ENCODE results near the gene CHRDL2.
A peak's percentile ranks its signal among the peaks of the same experiment; 100 is the strongest.

Gene CHRDL2

DNA sequence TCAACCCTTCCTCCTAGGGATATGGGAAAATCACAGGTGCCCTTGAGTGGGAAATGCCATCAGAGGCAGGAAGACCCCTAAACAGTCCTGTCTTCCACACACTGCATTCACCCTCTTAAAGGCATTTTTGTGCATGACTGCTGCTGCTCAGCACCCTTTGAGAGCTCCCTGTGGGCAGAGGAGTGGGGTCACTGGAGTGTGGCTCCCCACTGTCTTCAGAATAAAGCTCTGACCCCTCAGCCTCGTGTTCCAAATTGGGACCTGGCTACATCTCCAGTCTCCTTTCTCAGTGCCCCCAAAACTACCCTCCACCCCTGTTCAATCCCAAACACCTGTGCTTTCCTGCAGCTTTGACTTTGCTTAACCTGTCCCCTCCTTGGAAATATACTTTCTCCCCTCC lies 46.6 kb downstream of the CHRDL2 start:
- DNase-seq, result no peak

DNA sequence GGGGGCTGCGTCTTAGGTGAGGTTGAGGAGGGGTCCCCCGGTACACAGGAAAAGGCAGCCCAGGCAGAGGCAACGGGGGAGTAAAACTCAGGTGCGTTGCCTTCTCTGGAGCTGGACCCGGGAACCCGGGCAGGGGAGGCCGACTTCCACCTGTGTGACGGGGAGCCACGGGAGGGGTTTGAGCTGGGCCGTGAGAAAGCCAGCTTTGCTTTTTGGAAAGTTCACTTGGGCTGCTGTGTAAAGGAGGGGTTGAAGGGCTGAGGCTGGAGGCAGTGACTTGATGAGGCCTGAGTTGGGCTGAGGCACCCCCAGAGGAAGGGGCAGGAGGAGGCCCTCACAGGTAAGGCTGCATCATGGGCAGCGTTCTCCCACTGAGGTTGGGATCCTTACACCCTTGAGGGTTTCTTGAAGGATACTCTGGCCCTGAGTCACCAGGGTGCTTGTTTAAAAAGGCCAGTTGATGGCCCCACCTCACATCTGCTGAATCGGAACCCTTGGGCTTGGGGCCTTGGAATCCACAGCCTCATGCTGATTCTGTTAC lies 47.2 kb downstream of the CHRDL2 start:
- DNase-seq, result no peak

DNA sequence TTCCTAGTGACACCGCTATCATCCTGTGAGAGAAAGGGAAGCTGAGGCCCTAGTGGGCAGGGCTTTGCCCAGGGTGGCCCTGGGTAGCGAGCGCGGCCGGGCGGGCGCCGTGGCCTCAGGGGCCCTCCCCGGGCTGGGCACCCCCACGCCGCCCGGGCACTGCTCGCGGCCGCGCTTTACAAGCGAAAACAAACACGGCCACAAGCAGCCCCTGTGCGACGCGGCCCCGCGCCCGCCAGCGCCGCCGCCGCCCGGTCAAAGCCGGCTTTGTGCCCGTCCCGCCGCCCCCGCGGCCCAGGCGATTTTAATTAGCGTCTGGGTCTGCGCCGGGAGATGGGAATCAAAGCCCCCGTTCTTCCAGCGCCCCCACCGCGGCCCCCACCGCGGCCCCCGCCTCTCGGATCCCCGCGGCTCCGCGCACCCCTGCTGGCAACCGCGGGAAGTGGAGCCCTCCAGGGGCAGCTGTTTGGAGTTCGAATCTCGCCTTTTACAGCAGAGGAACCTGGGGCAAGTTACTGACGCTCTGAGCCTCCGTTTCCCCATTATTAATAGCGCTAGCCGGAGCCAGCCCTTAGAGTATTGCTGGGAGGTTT lies 47.9 kb downstream of the CHRDL2 start:
- no peak for DNase-seq

DNA sequence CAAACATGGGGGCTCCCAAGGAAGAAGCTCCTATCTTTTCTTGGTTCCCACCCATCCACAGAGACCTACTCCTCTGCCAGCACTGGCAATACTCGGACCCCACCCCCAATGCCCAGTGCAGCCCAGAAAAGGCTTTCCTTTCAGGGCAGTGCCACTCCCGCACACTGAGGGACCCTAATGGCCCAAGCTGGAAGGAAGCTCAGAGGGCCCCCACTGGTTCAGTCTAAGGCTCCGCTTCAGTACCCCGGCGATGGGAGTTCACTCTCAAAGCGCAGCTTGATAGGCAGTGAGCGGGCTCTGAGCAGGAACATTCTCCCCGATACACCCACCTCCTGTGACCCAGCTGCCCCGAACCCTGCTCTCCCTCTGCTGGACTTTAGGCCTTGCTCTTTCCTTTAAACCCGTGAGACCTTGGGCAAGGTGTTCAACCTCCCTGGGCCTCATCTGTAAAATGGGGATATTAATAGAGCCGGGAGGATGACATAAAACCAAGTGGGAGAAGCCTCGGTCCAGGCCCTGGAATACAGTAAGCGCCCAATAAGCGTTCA lies 48.4 kb downstream of the CHRDL2 start:
- no peak for DNase-seq

DNA sequence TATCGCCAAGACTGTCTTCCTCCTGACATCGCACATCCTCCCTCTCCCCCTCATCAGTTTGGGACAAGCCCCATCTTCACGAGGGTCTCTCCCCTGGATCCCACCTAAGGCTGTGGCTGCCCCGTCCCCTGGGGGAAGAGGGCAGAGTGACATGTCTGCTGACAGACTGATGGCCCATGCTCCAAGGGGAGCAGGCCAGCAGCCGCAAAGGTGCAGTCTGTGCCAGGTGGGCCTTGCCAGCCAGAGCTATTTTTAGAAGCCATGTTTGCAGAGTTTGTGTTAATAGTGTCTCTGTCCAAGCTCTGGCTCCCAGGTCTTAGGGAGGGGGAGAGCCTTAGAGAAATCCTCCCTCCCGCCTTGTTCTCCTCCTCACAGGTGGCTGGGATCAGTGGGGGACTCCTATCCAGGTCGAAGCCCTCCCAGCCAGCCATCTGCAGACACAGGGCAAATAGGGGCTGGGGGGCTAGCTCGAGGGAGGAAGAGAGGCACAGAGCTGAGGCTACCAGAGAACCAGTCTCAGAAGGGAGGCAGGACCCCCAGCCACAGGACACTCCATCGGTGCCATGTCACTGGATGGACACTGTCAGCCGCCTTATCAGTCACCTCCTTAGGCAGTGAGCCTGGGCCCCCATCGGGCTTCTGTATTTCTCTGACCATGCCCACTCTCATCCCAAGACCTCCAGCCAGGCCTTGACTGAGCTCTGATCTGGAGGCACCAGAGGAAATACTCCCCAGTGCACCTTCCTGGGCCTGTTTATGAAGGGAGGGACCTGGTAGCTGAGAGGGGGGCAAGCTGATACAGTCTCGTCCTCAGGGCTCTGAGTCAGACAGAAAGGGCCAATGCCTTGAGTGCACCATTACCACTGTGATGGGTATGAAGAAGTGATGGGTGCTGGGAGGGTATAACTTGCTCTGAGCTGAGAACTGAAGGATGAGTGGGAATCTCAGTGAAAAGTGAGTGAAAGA lies 49.3 kb downstream of the CHRDL2 start:
- no peak for DNase-seq

DNA sequence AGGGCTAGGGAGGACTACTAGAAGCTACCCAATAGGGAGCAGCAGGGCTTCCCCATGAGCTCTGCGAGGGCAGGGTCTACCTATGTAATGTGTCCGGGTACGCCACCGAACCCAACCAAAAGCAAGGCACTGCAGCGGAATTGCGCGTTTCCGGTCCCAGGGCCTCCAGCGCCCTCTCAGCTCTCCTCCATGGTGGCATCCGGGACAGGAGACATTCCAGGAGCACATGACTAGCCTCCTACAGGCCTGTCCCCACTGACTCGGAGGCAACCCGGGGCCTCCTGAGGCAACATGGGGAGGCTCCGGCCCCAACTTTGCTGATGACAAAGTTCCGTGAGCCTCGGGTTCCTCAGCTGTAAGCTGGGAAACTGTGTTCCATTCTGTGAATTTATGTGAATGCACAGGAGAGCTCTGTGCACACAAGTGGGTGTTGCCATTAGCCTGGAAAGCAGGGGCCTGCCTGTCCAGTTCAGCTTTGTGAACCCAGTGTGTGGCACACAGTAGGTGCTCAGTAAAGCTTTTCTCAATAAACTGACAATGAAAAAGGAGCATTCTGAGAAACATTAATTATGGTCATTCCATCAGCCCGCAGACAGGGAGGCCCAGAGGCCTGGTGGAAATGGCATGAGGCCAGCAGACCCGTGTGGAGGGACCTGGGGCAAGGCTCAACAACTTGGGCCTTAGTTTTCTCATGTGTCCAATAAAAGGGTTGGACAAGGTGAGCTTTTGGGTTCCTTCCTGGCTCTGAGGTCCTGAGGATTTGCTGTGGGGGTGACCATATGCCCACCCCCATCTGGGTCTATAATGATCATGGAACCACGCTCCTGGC lies 50.3 kb downstream of the CHRDL2 start:
- DNase-seq, result no peak

DNA sequence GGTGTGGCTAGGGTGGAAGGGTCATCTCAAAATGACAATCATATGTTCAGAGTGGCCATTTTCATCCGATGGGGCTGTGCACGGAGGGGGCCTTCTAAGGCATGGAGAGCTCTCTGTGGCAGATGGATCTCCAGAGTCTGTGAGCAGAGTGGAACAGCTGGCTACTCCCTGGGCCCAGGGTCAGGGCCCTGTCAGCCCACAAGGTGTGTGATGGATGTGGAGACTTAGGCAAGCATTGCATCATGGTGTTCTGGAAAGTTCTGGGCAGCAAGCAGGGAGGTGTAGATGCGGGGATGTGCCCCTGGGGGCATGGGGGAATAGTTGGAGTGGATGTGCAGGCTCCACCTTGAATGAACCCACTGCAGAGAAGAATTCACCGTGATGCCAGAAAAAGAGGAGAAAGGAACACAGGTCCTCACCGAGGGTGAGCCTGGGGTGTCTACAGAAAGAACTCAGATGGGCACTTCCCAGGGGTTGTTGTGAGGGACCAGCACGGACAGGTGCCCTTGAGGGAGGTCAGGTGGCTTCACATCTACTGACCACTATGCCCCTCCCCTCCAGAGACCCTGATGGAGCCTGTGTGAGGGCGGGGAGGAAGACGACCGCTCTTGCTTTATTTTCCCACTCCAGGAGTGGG lies 51.1 kb downstream of the CHRDL2 start:
- DNase-seq, result no peak

DNA sequence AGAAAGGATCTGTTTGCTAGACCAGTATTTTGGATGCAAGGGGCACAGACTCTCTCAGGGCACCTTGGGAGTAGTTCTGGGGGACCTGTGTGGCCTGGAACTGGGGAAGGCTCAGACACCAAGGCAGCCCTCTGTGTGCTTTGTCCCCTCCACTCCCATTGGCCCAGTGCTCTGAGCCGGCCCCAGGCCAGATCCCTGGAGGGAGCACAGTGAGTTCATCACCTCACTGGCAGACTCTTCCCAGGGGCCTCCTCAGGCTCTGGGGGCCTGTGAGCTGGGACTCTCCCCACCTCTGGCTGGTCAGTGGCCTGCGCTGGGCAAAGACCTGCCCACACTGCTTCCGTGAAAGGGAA lies 51.7 kb downstream of the CHRDL2 start:
- no peak for DNase-seq

DNA sequence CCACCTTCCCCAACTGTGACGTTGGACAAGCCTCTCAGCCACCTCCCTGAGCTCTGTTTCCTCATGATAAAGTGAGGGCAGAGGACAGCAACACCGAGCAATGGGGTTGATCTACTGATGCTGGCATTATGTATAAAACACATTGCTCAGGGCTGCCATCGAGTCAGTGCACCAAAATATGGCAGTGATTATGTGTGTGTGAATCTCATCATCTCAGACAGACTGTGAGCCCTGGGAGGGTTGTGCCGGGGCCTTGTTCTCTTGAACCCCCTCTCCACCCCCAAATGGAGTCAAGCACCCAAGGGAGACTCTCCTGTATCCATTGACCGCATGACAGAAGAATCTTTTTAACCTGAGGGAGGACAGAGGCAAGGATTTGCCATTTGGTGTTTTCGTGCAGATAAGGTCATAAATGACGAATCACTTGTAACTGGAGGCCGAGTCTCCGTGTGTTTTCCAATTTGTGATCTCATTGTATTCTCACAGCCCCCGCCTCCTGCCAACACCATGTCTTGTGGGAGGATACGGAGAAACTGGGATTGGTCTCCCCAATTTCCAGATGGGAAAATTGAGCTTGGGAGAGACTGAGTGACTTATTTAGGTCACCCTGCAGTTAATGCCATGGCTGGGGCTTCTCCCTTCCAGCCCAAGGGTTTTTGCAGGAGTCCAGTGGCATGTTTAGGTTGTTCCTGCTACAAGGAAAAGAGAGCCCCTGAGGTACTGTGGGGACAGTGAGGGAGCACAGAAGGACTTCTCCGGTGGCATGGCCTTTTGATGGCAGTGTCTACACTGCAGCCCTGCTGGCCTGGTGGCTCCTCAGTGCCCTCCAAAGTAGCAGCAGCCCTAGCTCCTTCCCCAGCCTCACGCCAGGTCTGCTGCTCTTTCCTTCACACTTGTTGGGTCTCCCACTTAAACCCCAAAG lies 52.4 kb downstream of the CHRDL2 start:
- DNase-seq, result no peak

DNA sequence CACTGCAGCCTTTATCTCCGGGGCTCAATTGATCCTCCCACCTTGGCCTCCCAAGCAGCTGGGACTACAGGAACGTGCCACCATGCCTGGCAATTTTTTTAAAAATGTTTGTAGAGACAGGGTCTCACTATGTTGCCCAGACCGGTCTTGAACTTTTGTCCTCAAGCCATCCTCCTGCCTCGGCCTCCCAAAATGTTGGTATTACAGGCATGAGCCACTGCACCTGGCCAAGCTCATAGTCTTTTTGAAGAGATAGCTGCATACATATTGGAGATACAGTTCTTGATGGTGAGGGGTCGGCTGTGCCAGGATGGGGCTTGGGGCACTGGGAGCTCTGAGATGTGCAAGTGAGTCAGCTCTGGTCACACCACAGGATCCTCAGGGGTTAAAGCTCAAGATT lies 53.2 kb downstream of the CHRDL2 start:
- no peak for DNase-seq

DNA sequence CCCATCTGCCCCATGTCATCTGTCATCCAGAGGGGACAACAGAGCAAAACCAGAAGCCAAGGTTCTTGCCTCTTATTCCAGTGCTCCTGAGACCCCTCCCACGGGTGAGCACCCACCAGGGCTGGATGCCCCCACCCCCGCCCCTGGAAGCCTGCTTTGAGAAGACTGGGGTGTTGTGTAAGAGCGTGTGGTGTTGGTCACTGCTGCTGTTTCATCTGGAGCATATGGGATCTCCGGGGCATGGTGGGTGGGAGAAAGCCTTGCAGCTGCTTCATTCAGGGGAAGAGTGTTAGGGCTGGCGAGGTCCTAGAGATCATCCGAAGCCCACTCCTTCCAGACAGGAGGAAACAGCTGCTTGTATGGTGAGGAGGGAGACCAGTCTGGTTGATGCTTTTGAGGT lies 54.1 kb downstream of the CHRDL2 start:
- DNase-seq, result no peak

DNA sequence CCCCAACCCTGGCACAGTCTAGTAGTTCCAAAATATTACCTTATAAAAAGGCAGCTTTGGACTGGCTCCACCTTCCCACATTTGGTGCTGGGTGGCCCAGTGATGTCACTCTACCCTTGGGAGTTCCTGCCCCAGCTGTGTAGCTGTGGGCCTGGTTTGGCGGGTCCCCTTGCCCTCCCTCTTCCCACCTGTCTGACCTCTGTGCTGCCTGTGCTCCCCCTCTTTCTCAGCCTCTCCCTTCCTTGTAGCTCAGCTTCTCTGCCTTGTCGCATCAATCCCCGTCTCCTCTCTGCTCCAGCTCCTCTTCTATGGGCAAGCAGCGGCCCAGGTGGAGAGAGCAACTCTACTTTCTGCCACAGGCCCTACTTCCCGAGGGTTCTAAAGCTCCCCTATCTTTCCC lies 54.6 kb downstream of the CHRDL2 start:
- DNase-seq, result no peak

DNA sequence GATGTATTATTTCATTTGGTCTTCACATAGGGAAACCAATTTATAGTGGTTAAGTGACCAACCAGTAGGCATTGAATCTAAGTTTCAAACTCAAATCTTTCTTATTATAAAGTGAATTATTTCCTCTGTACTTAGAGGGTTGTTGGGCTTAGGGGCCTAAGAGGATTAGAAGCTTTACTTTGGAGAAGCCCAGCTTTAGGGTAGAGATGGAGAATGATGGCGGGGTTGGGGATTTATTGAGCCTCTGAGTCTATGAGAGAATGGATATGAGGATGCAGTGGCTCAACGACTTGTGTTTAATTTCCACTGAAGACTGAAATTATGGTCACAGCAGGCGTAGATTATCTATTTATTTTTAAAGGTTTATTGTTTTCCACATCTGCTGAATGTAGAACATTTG lies 55.5 kb downstream of the CHRDL2 start:
- DNase-seq, result no peak

DNA sequence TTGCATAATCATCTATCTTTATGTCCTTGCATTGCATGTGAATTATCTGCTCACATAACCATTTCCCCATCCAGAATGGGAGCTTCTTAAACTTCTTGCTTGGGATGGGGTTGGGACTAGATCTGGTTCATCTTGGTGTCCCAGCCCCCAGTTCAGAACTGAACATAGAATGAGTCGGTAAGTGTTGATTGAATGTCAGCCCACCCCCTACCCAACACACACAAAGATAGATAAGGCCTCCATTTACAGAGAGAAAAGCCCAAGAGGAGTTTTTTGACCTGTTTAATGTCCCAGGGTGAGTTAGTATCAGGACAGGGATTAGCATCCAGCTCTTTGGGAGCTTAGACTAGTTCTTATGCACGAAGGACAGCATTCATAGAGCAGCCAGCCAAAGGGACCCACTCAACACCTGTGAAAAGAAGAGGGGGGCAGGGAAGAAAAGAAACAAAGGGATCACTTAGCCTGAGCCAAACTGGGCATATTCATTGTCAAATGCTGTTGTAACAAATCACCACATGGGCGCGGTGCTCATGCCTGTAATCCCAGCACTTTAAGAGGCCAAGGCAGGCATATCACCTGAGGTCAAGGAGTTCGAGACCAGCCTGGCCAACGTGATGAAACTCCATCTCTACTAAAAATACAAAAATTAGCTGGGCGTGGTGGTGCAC lies 57.4 kb downstream of the CHRDL2 start:
- DNase-seq, result no peak

DNA sequence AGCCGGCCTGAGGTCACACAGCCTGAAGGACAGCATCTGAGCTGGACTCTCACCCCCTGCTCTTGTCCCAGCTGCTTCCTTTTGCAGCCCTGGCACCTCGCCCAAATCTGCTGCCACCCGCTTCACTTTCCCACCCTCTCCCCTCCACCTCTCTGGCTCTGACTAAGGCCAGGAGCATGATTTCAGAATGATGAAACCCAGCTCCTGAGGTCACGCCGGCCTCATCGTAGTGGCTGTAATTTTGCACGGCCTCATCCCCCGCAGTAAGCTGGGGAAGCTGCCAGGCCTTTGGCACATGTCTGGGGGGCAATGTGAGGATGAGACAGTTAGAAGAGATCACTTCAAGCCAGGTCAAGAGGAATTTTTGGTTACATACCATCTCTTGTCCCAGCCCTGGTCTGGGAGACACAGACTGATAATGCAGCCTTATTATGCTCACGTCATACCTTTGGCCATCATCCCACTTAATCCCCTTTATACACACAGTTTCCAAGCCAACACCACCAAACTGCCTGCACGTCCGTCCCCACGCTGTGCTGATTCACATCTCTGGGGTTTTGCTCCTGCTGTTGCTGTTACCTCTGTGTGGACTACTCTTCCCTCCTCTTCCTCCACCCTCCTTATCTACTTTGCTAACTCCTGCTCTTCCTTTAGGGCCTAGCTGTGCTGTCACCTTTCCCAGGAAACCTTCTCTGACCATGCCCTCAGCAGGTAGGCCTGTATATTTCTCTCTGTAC lies 58.1 kb downstream of the CHRDL2 start:
- DNase-seq, result peak; percentile 38

DNA sequence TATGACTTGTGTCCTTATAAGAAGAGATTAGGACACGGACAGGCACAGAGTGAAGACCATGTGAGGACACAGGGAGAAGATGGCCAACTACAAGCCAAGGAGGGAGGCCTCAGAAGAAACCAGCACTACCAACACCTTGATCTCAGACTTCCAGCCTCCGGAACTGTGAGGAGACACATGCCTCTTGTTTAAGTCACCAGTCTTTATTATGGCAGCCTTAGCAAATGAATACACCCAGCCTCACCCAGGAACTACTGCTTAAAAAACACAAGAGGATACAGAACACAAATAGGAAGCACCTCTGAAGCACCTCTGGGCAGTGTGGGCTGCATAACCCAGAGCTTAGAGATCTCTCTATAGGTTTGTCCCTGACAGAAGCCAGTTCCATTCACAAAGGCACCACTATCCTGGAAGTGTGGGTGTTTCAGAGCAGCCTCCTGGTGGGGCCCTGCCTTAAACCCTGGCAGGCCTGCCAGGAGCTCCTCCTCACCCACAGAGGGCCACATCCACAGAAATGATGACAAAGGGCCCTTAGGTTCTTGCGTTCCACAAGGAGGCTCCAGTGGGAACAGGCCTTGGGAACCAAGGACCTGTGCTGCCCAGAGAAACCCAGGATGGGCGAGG lies 58.8 kb downstream of the CHRDL2 start:
- DNase-seq, result no peak

DNA sequence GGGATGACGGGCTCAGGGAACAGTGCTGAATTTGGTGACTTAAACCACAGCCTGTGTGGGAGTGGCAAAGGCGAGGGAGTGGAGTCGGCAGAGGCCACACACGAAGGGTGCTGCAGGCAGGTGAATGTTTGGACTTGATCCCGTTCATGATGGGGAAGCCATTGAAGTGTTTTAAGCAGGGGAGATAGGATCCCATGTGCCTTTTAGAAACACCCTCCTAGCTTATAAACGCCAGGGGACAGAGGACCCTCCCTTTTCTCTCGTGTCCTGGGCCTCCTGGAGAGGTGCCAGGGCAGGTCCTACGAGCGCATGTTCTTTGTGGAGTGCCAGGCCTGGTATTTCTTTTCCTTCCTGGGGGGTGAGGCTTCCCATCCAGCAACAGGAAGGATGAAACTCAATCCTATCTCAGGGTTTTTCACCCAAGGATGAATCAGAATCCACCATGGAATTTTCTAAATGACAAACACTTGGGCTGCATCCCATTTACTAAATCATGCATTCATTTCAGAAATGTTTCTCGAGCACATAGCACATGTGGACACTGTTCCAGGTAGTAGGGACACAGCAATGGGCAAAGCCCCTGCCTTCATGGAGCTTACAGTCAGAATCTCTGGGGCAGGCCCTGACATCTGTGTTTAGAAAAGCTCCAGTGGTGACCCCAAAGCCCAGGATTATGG lies 59.6 kb downstream of the CHRDL2 start:
- no peak for DNase-seq

DNA sequence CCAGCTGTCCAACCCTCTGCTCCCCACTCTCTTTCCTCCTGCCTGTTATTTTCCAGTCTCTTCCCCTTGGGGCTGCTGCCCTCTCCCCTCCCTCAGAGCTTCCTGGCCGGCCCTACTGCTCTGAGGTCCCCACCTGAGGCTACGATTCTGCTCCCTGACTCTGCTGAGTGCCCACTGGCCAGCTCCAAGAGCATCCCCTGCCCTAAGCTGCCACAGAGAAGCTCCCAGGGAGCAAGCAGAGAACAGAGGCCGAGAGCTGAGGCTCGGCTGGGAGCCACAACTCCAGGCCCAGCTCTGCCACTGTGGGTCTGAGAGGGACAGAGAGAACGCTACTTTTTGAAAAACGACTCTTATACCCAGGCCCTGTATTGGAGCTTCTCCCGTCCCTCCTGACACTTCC lies 61.1 kb downstream of the CHRDL2 start:
- DNase-seq, result no peak
